Measurements from ENCODE around the gene ACCS.

ACCS gene

DNA sequence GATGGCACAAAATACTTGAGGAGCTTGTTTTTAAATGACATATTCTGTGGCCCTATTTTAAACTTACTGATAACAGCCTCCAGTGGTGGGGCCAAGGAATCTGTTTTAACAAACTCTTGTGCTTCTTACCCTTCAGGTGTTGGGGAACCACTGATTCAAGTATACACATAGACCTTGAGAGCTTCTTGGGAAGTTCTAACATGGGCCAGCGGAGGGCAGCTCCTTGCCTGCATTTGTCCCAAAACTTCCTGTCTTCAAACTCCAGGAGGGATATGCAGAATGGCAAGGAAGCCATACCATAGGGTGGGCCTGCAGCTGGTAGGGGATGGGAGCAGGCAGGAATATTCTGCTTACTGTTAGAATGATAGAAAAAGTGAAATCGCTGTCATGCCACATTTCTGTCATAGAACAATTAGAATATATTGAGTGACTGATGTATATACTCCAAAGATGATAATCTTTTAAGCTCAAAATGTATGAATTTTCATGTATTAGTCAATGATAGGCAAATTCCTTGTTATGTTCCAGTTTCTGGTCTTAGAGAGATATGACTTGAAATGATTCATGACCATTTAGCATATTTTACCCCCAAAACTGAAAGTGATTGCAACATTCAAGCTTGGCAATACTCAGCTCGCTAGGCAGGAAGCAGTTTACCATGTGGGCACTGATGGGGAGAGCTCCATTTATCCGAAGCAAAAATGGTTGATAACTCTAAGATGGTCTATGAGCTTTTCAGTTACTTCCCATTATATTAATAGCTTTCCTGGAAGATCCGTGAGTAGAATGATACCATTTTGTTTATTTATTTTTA, 38.6 kb downstream of the ACCS start:
- no peak for TF ChIP-seq TAF1 (IDR thresholded peaks at IDR 0.05; ENCODE audit: borderline replicate concordance, insufficient read depth, low read length)
- no peak for TF ChIP-seq POLR2AphosphoS5 (IDR thresholded peaks at IDR 0.05; ENCODE audit: low read depth, low read length)
- no peak for TF ChIP-seq SIN3A (IDR thresholded peaks at IDR 0.05; ENCODE audit: borderline replicate concordance, insufficient read depth, low read length)
- TF ChIP-seq FOXP2 (optimal IDR thresholded peaks at IDR 0.05; ENCODE audit: borderline replicate concordance, extremely low read depth, extremely low read length, insufficient read depth) = no peak
- no peak for TF ChIP-seq REST (IDR thresholded peaks at IDR 0.05; ENCODE audit: insufficient read depth in 1 of 2, low read depth in 2 of 2, low read length in 2 of 2)

DNA sequence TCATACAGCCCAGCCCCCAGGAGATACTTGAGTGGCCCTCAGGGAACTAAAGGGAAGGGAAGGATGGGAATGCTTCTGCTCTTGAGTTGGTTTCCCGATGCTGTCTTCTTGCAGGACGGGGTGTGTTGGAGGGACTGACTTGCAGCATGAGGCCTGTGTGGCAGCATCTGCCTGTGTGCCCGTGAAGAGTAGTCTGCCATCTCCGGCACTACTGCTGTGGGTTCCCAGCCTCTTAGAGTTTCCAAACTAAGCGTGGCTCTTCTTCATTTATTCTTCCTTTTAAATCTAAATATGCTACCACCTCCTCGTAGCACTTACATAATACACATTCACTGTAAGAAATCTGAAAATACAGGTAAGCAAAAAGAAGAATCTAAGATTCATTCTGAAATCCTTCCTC, 42.2 kb downstream of the ACCS start:
- no peak for TF ChIP-seq TAF1 (IDR thresholded peaks at IDR 0.05; ENCODE audit: borderline replicate concordance, insufficient read depth, low read length)
- TF ChIP-seq FOXP2 (optimal IDR thresholded peaks at IDR 0.05; ENCODE audit: borderline replicate concordance, extremely low read depth, extremely low read length, insufficient read depth) = no peak
- no peak for TF ChIP-seq POLR2AphosphoS5 (IDR thresholded peaks at IDR 0.05; ENCODE audit: low read depth, low read length)
- no peak for TF ChIP-seq REST (IDR thresholded peaks at IDR 0.05; ENCODE audit: insufficient read depth in 1 of 2, low read depth in 2 of 2, low read length in 2 of 2)
- no peak for TF ChIP-seq SIN3A (IDR thresholded peaks at IDR 0.05; ENCODE audit: borderline replicate concordance, insufficient read depth, low read length)

DNA sequence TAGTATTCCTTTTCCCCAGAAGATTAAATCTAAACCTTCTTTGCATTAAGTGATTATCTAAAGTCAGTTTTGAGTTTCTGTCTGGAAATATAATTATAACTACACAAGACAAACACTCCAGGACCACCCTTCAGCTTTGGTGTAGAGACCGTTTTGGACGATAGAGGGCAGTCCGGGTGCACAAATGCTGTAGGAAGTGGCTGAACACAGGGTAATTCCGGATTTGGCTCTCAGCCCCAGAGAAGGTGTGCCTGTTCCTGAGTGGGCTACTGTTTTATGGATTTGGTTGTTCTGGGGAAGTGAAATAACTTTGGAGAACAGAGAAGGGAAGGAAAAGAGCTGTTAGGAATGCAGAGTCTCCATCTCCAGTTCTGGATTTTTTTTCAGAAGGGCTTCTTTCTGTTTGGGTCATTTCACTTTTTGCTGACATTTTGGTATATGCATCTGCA, 44.2 kb downstream of the ACCS start:
- TF ChIP-seq SIN3A (IDR thresholded peaks at IDR 0.05; ENCODE audit: borderline replicate concordance, insufficient read depth, low read length) (no peak), REST (IDR thresholded peaks at IDR 0.05; ENCODE audit: insufficient read depth in 1 of 2, low read depth in 2 of 2, low read length in 2 of 2) (no peak), POLR2AphosphoS5 (IDR thresholded peaks at IDR 0.05; ENCODE audit: low read depth, low read length) (no peak), TAF1 (IDR thresholded peaks at IDR 0.05; ENCODE audit: borderline replicate concordance, insufficient read depth, low read length) (no peak), FOXP2 (optimal IDR thresholded peaks at IDR 0.05; ENCODE audit: borderline replicate concordance, extremely low read depth, extremely low read length, insufficient read depth) (no peak)

DNA sequence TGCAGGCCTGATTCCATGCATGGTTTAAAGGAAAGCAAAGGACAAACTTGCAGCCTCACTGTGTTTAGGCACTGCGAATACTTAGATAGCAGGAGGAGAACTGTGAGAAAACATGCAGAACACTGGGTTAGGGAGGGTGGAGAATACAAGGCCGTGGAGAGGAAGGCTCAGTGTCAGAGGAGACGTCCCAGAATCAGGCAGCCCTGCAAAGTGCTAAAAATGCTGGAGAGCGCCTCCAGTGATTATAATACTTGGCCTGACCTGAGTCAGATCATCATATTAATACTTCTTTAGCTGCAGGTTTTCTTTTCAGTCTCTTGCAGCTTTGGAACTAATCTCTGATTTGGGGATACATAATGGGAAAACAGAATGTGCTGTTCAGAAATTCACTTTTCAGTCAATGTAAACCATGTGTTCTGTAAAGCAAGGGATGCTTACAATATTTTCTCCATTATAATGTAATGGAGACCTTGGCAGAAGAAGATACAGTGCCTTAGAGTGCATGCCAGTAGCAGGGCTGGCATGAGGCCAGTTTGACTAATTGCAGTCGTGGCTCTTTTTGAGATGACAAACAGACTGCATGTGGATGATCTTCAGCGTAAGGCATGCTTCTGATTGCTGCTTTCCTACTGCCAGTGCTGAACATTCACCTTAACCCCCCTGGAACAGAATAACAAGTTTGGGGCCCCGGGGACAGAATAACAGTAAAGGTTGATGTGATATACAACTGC, 46.2 kb downstream of the ACCS start:
- no peak for TF ChIP-seq SIN3A (IDR thresholded peaks at IDR 0.05; ENCODE audit: borderline replicate concordance, insufficient read depth, low read length)
- TF ChIP-seq FOXP2 (optimal IDR thresholded peaks at IDR 0.05; ENCODE audit: borderline replicate concordance, extremely low read depth, extremely low read length, insufficient read depth) = no peak
- TF ChIP-seq REST (IDR thresholded peaks at IDR 0.05; ENCODE audit: insufficient read depth in 1 of 2, low read depth in 2 of 2, low read length in 2 of 2) = peak in 1 of 2 experiments; percentile 77; a peak in 1 of 4 replicates
